ENCODE measurements around the gene GJD3. TPM values are rescaled to one million over a fixed set of nuclear protein-coding genes. Genes with fewer than 3 reads are reported as not detected.

The GJD3 gene
- total RNA-seq, 4 donors from 2014 or later: not detected

DNA sequence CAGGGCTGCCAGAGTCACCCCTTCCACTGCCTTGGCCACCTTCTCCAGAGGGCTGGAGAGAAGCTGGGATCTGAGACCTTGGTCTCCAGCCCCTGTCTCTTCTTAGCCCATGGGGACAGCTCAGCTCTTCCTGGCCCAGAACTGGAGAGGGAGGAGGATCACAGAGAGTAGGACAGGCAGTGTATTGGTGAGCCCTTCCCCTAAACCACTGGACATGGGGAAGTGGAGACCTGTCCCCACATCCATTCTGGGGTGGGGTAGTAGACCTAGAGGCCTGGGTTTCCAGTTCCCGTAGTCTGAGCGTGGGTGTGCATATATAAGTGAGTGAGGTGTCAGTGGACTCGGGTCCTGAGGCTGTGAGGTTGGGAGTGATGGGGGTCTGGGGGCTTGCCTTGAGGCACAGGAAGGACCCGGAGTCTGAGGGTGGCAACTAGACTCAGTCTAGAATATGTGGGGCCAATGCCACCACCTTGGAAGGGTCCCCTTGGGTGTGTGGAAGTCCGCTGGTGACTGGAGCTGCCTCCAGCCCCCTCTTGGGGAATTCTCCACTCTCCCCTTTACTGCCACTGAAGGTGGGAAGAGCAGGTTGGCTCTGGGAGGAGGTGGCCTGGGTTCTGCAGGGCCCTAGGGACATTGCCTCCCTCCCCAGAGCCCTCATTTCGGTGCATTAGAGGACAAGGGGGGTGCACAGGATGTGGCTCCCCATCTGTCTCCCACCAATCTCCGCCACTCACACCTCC, 19.9 kb downstream of the GJD3 start:
- DNase-seq (ENCODE audit: low spot score in 2 of 2): no peak
- Histone ChIP-seq H3K36me3 (peaks cover 0 to 9% (median 0%) of the 10 kb centered on the region in 3 donors), H3K27ac (peak overlapping the region; percentile 94 to 98 (median 96)), H3K4me1 (peaks cover 7 to 82% (median 62%) of the 10 kb centered on the region in 4 donors), H3K4me3 (peak overlapping the region; percentile 79 to 95 (median 84)), H3K9me3 (no peaks in the 10 kb centered on the region), H3K27me3 (no peaks in the 10 kb centered on the region)
- TF ChIP-seq, protein P1, sequence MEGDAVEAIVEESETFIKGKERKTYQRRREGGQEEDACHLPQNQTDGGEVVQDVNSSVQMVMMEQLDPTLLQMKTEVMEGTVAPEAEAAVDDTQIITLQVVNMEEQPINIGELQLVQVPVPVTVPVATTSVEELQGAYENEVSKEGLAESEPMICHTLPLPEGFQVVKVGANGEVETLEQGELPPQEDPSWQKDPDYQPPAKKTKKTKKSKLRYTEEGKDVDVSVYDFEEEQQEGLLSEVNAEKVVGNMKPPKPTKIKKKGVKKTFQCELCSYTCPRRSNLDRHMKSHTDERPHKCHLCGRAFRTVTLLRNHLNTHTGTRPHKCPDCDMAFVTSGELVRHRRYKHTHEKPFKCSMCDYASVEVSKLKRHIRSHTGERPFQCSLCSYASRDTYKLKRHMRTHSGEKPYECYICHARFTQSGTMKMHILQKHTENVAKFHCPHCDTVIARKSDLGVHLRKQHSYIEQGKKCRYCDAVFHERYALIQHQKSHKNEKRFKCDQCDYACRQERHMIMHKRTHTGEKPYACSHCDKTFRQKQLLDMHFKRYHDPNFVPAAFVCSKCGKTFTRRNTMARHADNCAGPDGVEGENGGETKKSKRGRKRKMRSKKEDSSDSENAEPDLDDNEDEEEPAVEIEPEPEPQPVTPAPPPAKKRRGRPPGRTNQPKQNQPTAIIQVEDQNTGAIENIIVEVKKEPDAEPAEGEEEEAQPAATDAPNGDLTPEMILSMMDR (IDR thresholded peaks at IDR 0.05): no peak
- TF ChIP-seq POLR2A (IDR thresholded peaks at IDR 0.05) (no peak), EP300 (IDR thresholded peaks at IDR 0.05) (no peak)
- 11 to 12% methylated on average over 3 to 7 of the region's 7 CpGs for WGBS, 2 donors

DNA sequence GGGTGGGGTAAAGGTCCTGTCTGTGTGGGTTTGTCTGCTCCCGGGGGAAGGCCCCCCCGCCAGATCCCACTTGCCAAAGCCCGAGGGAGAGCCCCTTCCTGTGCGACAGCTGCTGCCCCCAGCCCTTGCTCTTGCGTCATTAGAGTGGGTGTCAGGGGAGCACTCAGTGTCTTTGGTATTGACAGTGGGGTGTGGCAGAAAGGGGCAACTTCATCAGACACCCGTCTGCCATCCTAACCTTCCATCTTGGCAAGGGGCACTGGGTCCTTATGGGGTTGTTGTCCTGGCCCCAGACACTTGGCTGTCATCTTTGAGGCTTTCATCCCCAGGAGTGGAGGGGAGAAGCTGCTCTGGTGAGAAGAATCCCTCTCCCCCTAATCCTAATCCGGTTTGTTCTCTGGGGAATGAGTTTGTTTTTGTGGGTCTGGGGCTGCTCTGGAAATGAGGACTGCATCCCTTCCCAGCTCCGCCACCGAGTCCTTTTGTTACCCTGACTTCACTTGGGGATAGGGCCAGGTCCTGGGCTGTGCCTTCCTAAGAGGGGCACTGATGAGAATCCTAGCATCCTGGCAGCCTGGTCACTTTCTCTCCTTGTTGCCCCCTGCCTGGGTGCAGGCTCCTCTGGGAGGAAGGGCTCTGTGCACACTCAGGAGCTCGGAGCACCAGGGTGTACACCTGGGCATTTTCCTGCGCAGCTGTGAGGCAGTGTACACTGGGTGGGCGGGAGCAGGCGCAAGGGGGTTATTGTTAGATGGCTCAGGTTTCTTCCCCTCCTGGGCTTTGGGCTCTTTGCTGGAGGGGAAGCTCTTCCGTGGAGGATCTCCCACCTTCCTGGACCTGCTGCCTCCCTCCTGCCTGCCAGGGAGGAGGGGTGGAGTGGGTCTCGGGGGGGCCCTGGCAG, 21.1 kb downstream of the GJD3 start:
- peak overlapping the region; percentile 79 to 95 (median 84) for H3K4me3 ChIP-seq
- H3K4me1 ChIP-seq: peaks cover 0 to 82% (median 60%) of the 10 kb centered on the region in 4 donors
- TF ChIP-seq POLR2A (IDR thresholded peaks at IDR 0.05) (peak in 1 of 2 donors; percentile 9), EP300 (IDR thresholded peaks at IDR 0.05) (peak in 1 of 2 donors; percentile 48)
- TF ChIP-seq, protein P1 (IDR thresholded peaks at IDR 0.05): no peak
- peak overlapping the region; percentile 94 to 98 (median 96) for H3K27ac ChIP-seq
- H3K36me3 ChIP-seq: peaks cover 0 to 1% (median 0%) of the 10 kb centered on the region in 3 donors
- no peaks in the 10 kb centered on the region for H3K27me3 ChIP-seq
- WGBS, 2 donors: 16 to 17% methylated on average over 15 of the region's 15 CpGs
- no peak for DNase-seq (ENCODE audit: low spot score in 2 of 2)
- H3K9me3 ChIP-seq: no peaks in the 10 kb centered on the region

GRCh38 chr17:40342504-40343218, 21.9 kb downstream of the GJD3 start:
- WGBS, 2 donors: 3 to 6% methylated on average over 29 to 35 of the region's 38 CpGs
- no peaks in the 10 kb centered on the region for H3K9me3 ChIP-seq
- peak overlapping the region; percentile 79 to 95 (median 84) for H3K4me3 ChIP-seq
- peak overlapping the region; percentile 94 to 98 (median 96) for H3K27ac ChIP-seq
- DNase-seq (ENCODE audit: low spot score in 2 of 2): no peak
- TF ChIP-seq, protein P1 (IDR thresholded peaks at IDR 0.05): no peak
- TF ChIP-seq POLR2A (IDR thresholded peaks at IDR 0.05) (no peak), EP300 (IDR thresholded peaks at IDR 0.05) (no peak)
- H3K27me3 ChIP-seq: no peaks in the 10 kb centered on the region
- peaks cover 0 to 82% (median 59%) of the 10 kb centered on the region in 4 donors for H3K4me1 ChIP-seq
- H3K36me3 ChIP-seq: no peaks in the 10 kb centered on the region

DNA sequence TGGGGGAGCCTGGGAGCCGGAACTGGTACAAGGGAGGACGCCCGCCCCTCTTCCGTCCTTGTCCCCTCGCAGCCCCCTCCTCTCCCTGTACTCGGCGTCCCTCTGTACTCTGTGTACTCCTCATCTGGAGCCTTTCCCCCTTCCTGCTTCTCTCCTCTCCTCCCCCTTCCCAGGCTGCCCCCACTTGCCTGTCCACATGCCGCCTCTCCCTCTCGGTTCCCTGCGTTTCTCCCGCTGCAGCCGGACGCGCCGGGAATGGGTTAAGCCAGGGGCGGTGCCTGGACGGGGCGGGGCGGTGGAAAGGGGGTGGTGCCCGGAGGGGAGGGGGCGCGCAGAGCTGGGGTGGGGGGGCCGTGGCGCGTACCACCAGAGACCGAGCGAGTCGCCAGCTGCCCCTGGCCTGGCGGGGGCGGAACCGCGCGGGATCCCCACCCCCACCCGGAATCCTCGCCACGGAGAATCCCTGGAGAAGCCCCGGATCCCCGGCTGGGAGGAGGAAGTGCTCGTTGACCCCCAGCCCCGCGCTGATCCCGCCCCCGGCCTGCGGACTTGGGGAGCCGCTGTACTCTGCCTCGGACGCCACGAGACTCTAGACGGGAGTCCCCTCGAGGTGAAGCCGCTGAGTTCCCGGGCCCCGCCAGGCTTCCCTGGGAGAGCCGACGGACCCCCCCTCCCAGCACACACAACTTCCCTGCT, 22.6 kb downstream of the GJD3 start:
- TF ChIP-seq, protein P1 (IDR thresholded peaks at IDR 0.05): no peak
- peak in 1 of 2 donors; percentile 33 for TF ChIP-seq EP300 (IDR thresholded peaks at IDR 0.05)
- peak in 1 of 2 donors; percentile 23 for TF ChIP-seq POLR2A (IDR thresholded peaks at IDR 0.05)

More for the DNA sequence above, 22.6 kb downstream of the GJD3 start:
- Histone ChIP-seq H3K4me1 (peaks cover 0 to 82% (median 59%) of the 10 kb centered on the region in 4 donors), H3K4me3 (peak overlapping the region; percentile 79 to 95 (median 84)), H3K27ac (peak overlapping the region; percentile 94 to 98 (median 96)), H3K27me3 (no peaks in the 10 kb centered on the region), H3K36me3 (no peaks in the 10 kb centered on the region), H3K9me3 (no peaks in the 10 kb centered on the region)
- DNase-seq (ENCODE audit: low spot score in 2 of 2): peak; percentile 69 to 77
- WGBS, 2 donors: 1 to 2% methylated on average over 24 to 39 of the region's 55 CpGs

Data from tibial nerve (tissue), 4 donors.